CD14-positive monocyte (primary cell): ENCODE measurements around the gene CDC14A. TPM values are rescaled to one million over a fixed set of nuclear protein-coding genes. Genes with fewer than 3 reads are reported as not detected.

ENCODE experiments used
- DNase-seq, 3 donors: peaks; one replicate each; pipeline ENCODE4 v3.0.0-alpha.2; 2011 to 2022
- H2AFZ ChIP-seq: 2 replicates; pipeline ENCODE4 v1.6.0; 2012; ENCODE audit warnings: mild to moderate bottlenecking, low read depth, low read length, inconsistent platforms; ENCODE audit not compliant: insufficient read depth, poor library complexity, severe bottlenecking
- H3K27ac ChIP-seq, 2 donors: 1 replicate in 1 of 2; 2 replicates in 1 of 2; pipeline ENCODE4 v1.5.1; 2012 to 2013; ENCODE audit warnings: low read length in 2 of 2, control low read depth in 1 of 2, inconsistent platforms in 1 of 2, low read depth in 1 of 2, mild to moderate bottlenecking in 1 of 2
- H3K27me3 ChIP-seq, 2 donors: one replicate each; pipeline versions ENCODE4 v1.6.0 to v1.6.1; 2011 to 2013; ENCODE audit warnings: low read length in 2 of 2; ENCODE audit not compliant: control insufficient read depth in 2 of 2, insufficient read depth in 2 of 2
- H3K36me3 ChIP-seq, 2 donors: replicated peaks in 1 of 2; 1 replicate in 1 of 2; 2 replicates in 1 of 2; pipeline versions ENCODE4 v1.5.1 to v1.6.1; 2012 to 2013; ENCODE audit warnings: low read length in 2 of 2, control low read depth in 1 of 2, inconsistent platforms in 1 of 2, mild to moderate bottlenecking in 1 of 2; ENCODE audit not compliant: insufficient read depth in 2 of 2, control insufficient read depth in 1 of 2
- H3K4me1 ChIP-seq, 2 donors: 1 replicate in 1 of 2; 2 replicates in 1 of 2; pipeline versions ENCODE4 v1.5.1 to v1.6.1; 2012 to 2013; ENCODE audit warnings: low read length in 2 of 2, control low read depth in 1 of 2, inconsistent platforms in 1 of 2, mild to moderate bottlenecking in 1 of 2, moderate library complexity in 1 of 2; ENCODE audit not compliant: insufficient read depth in 2 of 2, control insufficient read depth in 1 of 2
- H3K4me2 ChIP-seq: replicated peaks from 2 replicates; pipeline ENCODE3; 2012; ENCODE audit warnings: low read length, moderate library complexity, mild to moderate bottlenecking; ENCODE audit not compliant: poor library complexity, severe bottlenecking; ENCODE audit errors: extremely low read depth
- H3K4me3 ChIP-seq, 3 experiments: fragments of 200-600 bp in 1 of 3; sonication (generic) in 1 of 3; replicated peaks in 1 of 3; 1 replicate in 2 of 3; 2 replicates in 1 of 3; pipeline ENCODE4 v1.5.1; 2011 to 2013; ENCODE audit warnings: low read length in 3 of 3, mild to moderate bottlenecking in 3 of 3, control low read depth in 2 of 3, low read depth in 2 of 3, inconsistent platforms in 1 of 3, moderate library complexity in 1 of 3
- H3K79me2 ChIP-seq: 2 replicates; pipeline ENCODE4 v1.6.0; 2012; ENCODE audit warnings: mild to moderate bottlenecking, control low read depth, inconsistent platforms, low read length, moderate library complexity; ENCODE audit not compliant: insufficient read depth
- H3K9ac ChIP-seq: 2 replicates; pipeline ENCODE4 v1.6.0; 2017; ENCODE audit warnings: low read length, mild to moderate bottlenecking; ENCODE audit not compliant: insufficient read depth, poor library complexity, severe bottlenecking
- H3K9me3 ChIP-seq, 2 donors: replicated peaks in 1 of 2; 1 replicate in 1 of 2; 2 replicates in 1 of 2; pipeline versions ENCODE4 v1.5.1 to v1.6.1; 2012 to 2013; ENCODE audit warnings: low read length in 2 of 2, control low read depth in 1 of 2; ENCODE audit not compliant: control insufficient read depth in 1 of 2, insufficient read depth in 1 of 2
- H4K20me1 ChIP-seq: 2 replicates; pipeline ENCODE4 v1.6.0; 2012; ENCODE audit warnings: mild to moderate bottlenecking, low read length, control low read depth, moderate library complexity; ENCODE audit not compliant: insufficient read depth
- H3K27ac Mint-ChIP-seq, 7 donors: one replicate each; pipeline ENCODE4 v1.8.0; 2020; ENCODE audit warnings: mild to moderate bottlenecking in 7 of 7, mixed read lengths in 7 of 7, moderate library complexity in 6 of 7, inconsistent platforms in 2 of 7
- H3K27me3 Mint-ChIP-seq, 3 donors: one replicate each; pipeline ENCODE4 v1.8.0; 2021 to 2022; ENCODE audit warnings: low read depth in 3 of 3, mild to moderate bottlenecking in 3 of 3, mixed read lengths in 3 of 3, moderate library complexity in 3 of 3, inconsistent platforms in 1 of 3
- H3K36me3 Mint-ChIP-seq, 2 donors: one replicate each; pipeline ENCODE4 v1.8.0; 2020; ENCODE audit warnings: mixed read lengths in 2 of 2, inconsistent platforms in 1 of 2, mild to moderate bottlenecking in 1 of 2
- H3K4me1 Mint-ChIP-seq: one replicate; pipeline ENCODE4 v1.8.0; 2020; ENCODE audit warnings: mild to moderate bottlenecking, mixed read lengths
- H3K4me3 Mint-ChIP-seq, 2 donors: one replicate each; pipeline ENCODE4 v1.8.0; 2020; ENCODE audit warnings: mild to moderate bottlenecking in 2 of 2, mixed read lengths in 2 of 2, moderate library complexity in 1 of 2
- H3K9me3 Mint-ChIP-seq, 7 donors: one replicate each; pipeline ENCODE4 v1.8.0; 2020 to 2022; ENCODE audit warnings: mixed read lengths in 7 of 7, mild to moderate bottlenecking in 6 of 7, moderate library complexity in 6 of 7, inconsistent platforms in 2 of 7
- CTCF ChIP-seq: fragments of 200-600 bp; IDR thresholded peaks from one replicate; pipeline ENCODE4 v1.8.0; 2022; ENCODE audit warnings: antibody characterized with exemption, mild to moderate bottlenecking
- WGBS: methylation state at CpG from one replicate; pipeline ENCODE4 v1.1.5; 2013; ENCODE audit warnings: missing lambda C conversion rate; ENCODE audit not compliant: insufficient coverage; 5-methylcytosine and 5-hydroxymethylcytosine counted together
- intact Hi-C, 2 donors: fragments of 100-400 bp; cut with micrococcal nuclease; formaldehyde crosslinking; loops; one replicate each; pipeline versions ENCODE4 v1.15.0 to v1.15.1; 2023
- polyA plus RNA-seq, 3 donors: library from polyadenylated mRNA; depleted of rRNA in 1 of 3; unstranded in 2 of 3; stranded (reverse) in 1 of 3; fragments of 300-500 nt in 2 of 3; fragments of >200 nt in 1 of 3; fragmentation: Illumina TruSeq in 2 of 3; gene quantifications; 1 replicate in 2 of 3; 2 replicates in 1 of 3; pipeline ENCODE4 v1.2.3, GENCODE V29; 2012 to 2021

CDC14A gene
- polyA plus RNA-seq, 3 donors = 4.2 to 9.2 (median 6.1) TPM

GRCh38 chr1:100552922-100553321 is 200.6 kb downstream of the CDC14A start:
- WGBS = no CpG with 5 or more reads among the region's 2 CpGs
- no peaks in the 10 kb centered on the region for H3K36me3 ChIP-seq
- no peak for TF ChIP-seq CTCF
- no peaks in the 10 kb centered on the region for H4K20me1 ChIP-seq
- peaks cover 0 to 6% (median 2%) of the 10 kb centered on the region in 3 donors for H3K27me3 Mint-ChIP-seq
- no peaks in the 10 kb centered on the region for H3K4me1 Mint-ChIP-seq
- no peaks in the 10 kb centered on the region for H3K79me2 ChIP-seq
- H3K36me3 Mint-ChIP-seq = no peaks in the 10 kb centered on the region
- H3K4me3 Mint-ChIP-seq = no peak overlapping the region
- H3K9ac ChIP-seq = no peak overlapping the region
- DNase-seq = no peak
- no peaks in the 10 kb centered on the region for H3K4me1 ChIP-seq
- H3K27ac Mint-ChIP-seq = no peak overlapping the region
- no peak overlapping the region for H3K27ac ChIP-seq
- peaks cover 10 to 32% of the 10 kb centered on the region in 2 donors for H3K9me3 ChIP-seq
- no peak overlapping the region for H2AFZ ChIP-seq
- H3K27me3 ChIP-seq = no peaks in the 10 kb centered on the region
- no peak overlapping the region for H3K4me2 ChIP-seq
- H3K9me3 Mint-ChIP-seq = peaks cover 27 to 50% (median 39%) of the 10 kb centered on the region in 7 donors
- no peak overlapping the region for H3K4me3 ChIP-seq
- intact Hi-C loops = no loop called here

GRCh38 chr1:100556181-100556580 is 203.9 kb downstream of the CDC14A start:
- H3K9me3 Mint-ChIP-seq = peaks cover 28 to 44% (median 39%) of the 10 kb centered on the region in 7 donors
- peaks cover 0 to 1% (median 0%) of the 10 kb centered on the region in 3 donors for H3K27me3 Mint-ChIP-seq
- Histone ChIP-seq H3K9ac (no peak overlapping the region), H3K4me2 (no peak overlapping the region), H3K79me2 (no peaks in the 10 kb centered on the region), H3K9me3 (peaks cover 14 to 32% of the 10 kb centered on the region in 2 donors), H3K36me3 (no peaks in the 10 kb centered on the region), H3K27me3 (no peaks in the 10 kb centered on the region), H3K4me3 (no peak overlapping the region), H2AFZ (no peak overlapping the region), H3K27ac (no peak overlapping the region), H4K20me1 (no peaks in the 10 kb centered on the region), H3K4me1 (no peaks in the 10 kb centered on the region)
- no CpG with 5 or more reads among the region's 1 CpG for WGBS
- H3K4me3 Mint-ChIP-seq = no peak overlapping the region
- H3K4me1 Mint-ChIP-seq = no peaks in the 10 kb centered on the region
- intact Hi-C loops = no loop called here
- H3K36me3 Mint-ChIP-seq = no peaks in the 10 kb centered on the region
- TF ChIP-seq CTCF = no peak
- H3K27ac Mint-ChIP-seq = no peak overlapping the region
- DNase-seq = no peak
